Measurements from ENCODE around the gene C19orf85.

The C19orf85 gene

GRCh38 chr19:55487924-55488687, 23.6 kb upstream of the C19orf85 start, which contains the start of gene SSC5D (continued):
- TF ChIP-seq ZNF747 (tag by site-specific recombination; IDR thresholded peaks at IDR 0.05) (no peak), ZNF837 (tag by site-specific recombination; IDR thresholded peaks at IDR 0.05) (no peak), ZNF366 (tag by site-specific recombination; conservative IDR thresholded peaks at IDR 0.05) (peak; percentile 71), ZNF133 (tag by site-specific recombination; IDR thresholded peaks at IDR 0.05) (no peak), ZNF561 (tag by site-specific recombination; IDR thresholded peaks at IDR 0.05; ENCODE audit: borderline replicate concordance) (no peak), ZNF610 (tag by site-specific recombination; IDR thresholded peaks at IDR 0.05; ENCODE audit: borderline replicate concordance) (no peak), SCRT1 (tag by site-specific recombination; IDR thresholded peaks at IDR 0.05; ENCODE audit: borderline replicate concordance) (no peak)

GRCh38 chr19:55486971-55487923, 22.7 kb upstream of the C19orf85 start:
- peaks cover 0 to 5% of the 10 kb centered on the region in 2 experiments; a peak in 1 of 3 replicates for H3K36me3 ChIP-seq (ENCODE audit: control insufficient read depth in 2 of 2, insufficient read depth in 1 of 2, low read length in 2 of 2)
- POLR2A ChIA-PET = interaction anchor here (0.6 to 3.5 kb wide), 14 partner anchors 11 to 284 kb away, joined by 3 to 24 read pairs (median 4); partner anchors contain the start of genes FIZ1, HSPBP1, ISOC2 and KMT5C
- peak overlapping the region; percentile 45 for H3K27ac ChIP-seq (ENCODE audit: extremely low read depth, low read depth, low read length)
- H3K9me3 ChIP-seq (ENCODE audit: control insufficient read depth, insufficient read depth, low read depth, low read length) = no peaks in the 10 kb centered on the region
- CTCF ChIA-PET = interaction anchor here (0.6 to 4.3 kb wide), 12 partner anchors 11 to 608 kb away, joined by 3 to 42 read pairs (median 3); partner anchors contain the start of genes ISOC2, ZNF628 and ZNF865
- peaks cover 23% of the 10 kb centered on the region for H3K4me1 ChIP-seq (ENCODE audit: control insufficient read depth, insufficient read depth, low read length)
- H3K4me3 ChIP-seq (ENCODE audit: low read depth, low read length) = no peak overlapping the region
- no peak for TF ChIP-seq CTCF (tag by site-specific recombination; IDR thresholded peaks at IDR 0.05)
- peak; percentile 15; the same call in 1 of the 2 replicates for TF ChIP-seq PRDM1 (tag by site-specific recombination; IDR thresholded peaks at IDR 0.05)
- peak; percentile 61 for TF ChIP-seq ZIC2 (tag by site-specific recombination; IDR thresholded peaks at IDR 0.05)
- peak; percentile 52 for TF ChIP-seq ZBTB20 (tag by site-specific recombination; IDR thresholded peaks at IDR 0.05)
- TF ChIP-seq TSHZ1 (tag by site-specific recombination; IDR thresholded peaks at IDR 0.05; ENCODE audit: borderline replicate concordance) = no peak
- peak; percentile 84; the same call in 1 of the 2 replicates for TF ChIP-seq KLF17 (tag by site-specific recombination; IDR thresholded peaks at IDR 0.05)
- TF ChIP-seq SP7 (tag by site-specific recombination; IDR thresholded peaks at IDR 0.05) = peak; percentile 92
- no peak for TF ChIP-seq ZNF146 (tag by site-specific recombination; IDR thresholded peaks at IDR 0.05)
- peak; percentile 58; the same call in 1 of the 2 replicates for TF ChIP-seq ZXDB (tag by site-specific recombination; IDR thresholded peaks at IDR 0.05)
- no peak for TF ChIP-seq ZNF792 (tag by site-specific recombination; IDR thresholded peaks at IDR 0.05)
- TF ChIP-seq ZNF664 (tag by site-specific recombination; IDR thresholded peaks at IDR 0.05) = no peak
- TF ChIP-seq ZNF266 (tag by site-specific recombination; IDR thresholded peaks at IDR 0.05; ENCODE audit: low read depth) = no peak
- no peak for TF ChIP-seq YY1 (tag by site-specific recombination; IDR thresholded peaks at IDR 0.05)
- TF ChIP-seq ZNF843 (tag by site-specific recombination; IDR thresholded peaks at IDR 0.05) = 0 out of 2 replicates have a peak, but pooled peaks have one; percentile 27
- TF ChIP-seq PATZ1 (tag by site-specific recombination; IDR thresholded peaks at IDR 0.05) = peak; percentile 75
- no peak for TF ChIP-seq ZNF544 (tag by site-specific recombination; IDR thresholded peaks at IDR 0.05)
- TF ChIP-seq ZNF169 (tag by site-specific recombination; IDR thresholded peaks at IDR 0.05) = no peak
- TF ChIP-seq ZNF704 (tag by site-specific recombination; IDR thresholded peaks at IDR 0.05) = no peak
